Fibroblast of the aortic adventitia (primary cell): ENCODE measurements around the gene NPPA. TPM values are rescaled to one million over a fixed set of nuclear protein-coding genes. Genes with fewer than 3 reads are reported as not detected.

Source experiments
- DNase-seq: peaks from one replicate; pipeline ENCODE4 v3.0.0-alpha.2; 2010; ENCODE audit warnings: low read depth
- H3K4me3 ChIP-seq: 2 replicates; pipeline ENCODE4 v1.5.1; 2011; ENCODE audit warnings: low read depth, mild to moderate bottlenecking, control low read depth, low read length, moderate library complexity
- CTCF ChIP-seq: IDR thresholded peaks from 2 replicates; pipeline ENCODE4 v1.5.1; 2011; ENCODE audit warnings: mild to moderate bottlenecking, low read length, control low read depth, inconsistent platforms; ENCODE audit not compliant: insufficient read depth
- total RNA-seq: library from RNA; depleted of rRNA; stranded (reverse); fragments of >200 nt; gene quantifications from 2 replicates; pipeline ENCODE4 v1.2.3, GENCODE V29; 2012; ENCODE audit warnings: low replicate concordance

NPPA gene
- total RNA-seq, 1 donor, result not detected

- H3K4me3 ChIP-seq, result no peak overlapping the region
- no peak for TF ChIP-seq CTCF
- DNase-seq, result no peak
These were observed 19.1 kb downstream of the NPPA start for GRCh38 chr1:11828511-11828910.

- TF ChIP-seq CTCF, result no peak
- no peak for DNase-seq
- H3K4me3 ChIP-seq, result no peak overlapping the region
These were observed 20.6 kb downstream of the NPPA start for GRCh38 chr1:11826946-11827345.

DNA sequence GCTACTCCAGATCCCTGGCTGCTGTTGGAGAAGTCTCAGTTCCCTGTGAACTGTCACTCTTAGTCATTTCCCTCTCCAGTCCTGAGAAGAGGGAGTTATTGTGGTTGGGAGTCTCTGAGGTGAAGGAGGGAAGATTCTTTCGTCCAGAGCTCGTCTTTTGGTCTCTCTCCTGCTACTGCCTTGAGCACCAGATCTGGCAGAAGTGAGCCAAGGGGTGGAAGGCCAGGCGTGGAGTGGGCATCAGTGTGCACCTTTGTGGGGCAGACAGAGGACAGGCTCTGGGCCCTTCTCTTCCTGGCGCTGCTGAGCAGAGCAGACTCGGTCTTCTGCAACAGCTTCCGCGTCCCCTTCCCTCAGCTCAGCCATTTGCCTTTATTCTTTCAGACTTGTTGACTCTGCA, 22.5 kb downstream of the NPPA start:
- no peak for TF ChIP-seq CTCF
- H3K4me3 ChIP-seq, result no peak overlapping the region
- DNase-seq, result no peak

- DNase-seq, result no peak
- H3K4me3 ChIP-seq, result no peak overlapping the region
- no peak for TF ChIP-seq CTCF
These were observed 24.0 kb downstream of the NPPA start for GRCh38 chr1:11823366-11824137.

GRCh38 chr1:11822091-11822490, 25.5 kb downstream of the NPPA start:
- no peak for TF ChIP-seq CTCF
- no peak for DNase-seq
- no peak overlapping the region for H3K4me3 ChIP-seq

DNA sequence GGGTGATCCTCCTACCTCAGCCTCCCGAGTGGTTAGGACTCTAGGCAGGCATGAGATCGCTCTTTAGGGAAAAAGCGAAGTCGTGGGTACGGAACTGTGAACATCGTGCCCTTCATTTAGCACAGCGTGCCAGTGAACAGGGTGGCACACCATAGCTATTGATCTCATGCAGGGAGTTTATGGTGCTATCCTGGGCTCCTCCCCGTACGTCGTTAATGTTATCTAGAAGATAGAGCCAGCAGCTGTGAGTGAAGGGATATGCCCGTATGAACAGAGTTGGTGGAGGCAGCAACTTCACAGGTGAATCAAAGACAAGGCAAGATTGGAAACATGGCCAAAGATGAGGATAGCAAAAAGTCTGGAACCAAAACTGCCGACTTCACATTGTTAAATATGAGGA, 30.4 kb downstream of the NPPA start:
- H3K4me3 ChIP-seq, result no peak overlapping the region
- no peak for TF ChIP-seq CTCF
- DNase-seq, result no peak

DNA sequence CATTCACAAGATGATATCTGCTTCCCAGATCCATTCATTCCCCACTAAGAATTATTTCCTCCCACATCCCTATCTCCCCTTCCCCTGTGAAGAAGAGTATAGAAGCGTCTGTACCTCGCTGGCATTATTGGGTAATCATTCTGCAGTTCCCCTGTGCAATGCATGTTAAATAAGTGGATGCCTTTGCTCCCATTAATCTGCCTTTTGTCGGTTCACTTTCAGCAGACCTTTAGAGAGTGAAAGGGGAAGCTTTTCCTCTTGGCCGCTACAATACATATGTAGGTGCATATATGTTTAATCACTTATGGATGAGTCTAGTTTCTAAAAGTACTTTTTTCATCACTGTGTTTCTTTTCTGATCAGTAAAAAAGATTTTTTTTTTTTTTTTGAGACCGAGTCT, 34.6 kb downstream of the NPPA start:
- no peak for TF ChIP-seq CTCF
- H3K4me3 ChIP-seq, result no peak overlapping the region
- no peak for DNase-seq
